Effector memory CD4-positive, alpha-beta T cell (primary cell): ENCODE measurements around the gene SAMD4B.

Experiments
- DNase-seq, 3 donors: peaks; one replicate each; pipeline ENCODE4 v3.0.0-alpha.2; 2020
- H3K27ac ChIP-seq: 2 replicates; pipeline ENCODE4 v1.7.0; 2013; ENCODE audit warnings: mild to moderate bottlenecking, low read length, moderate library complexity; ENCODE audit not compliant: insufficient read depth, poor library complexity, severe bottlenecking
- H3K27me3 ChIP-seq: replicated peaks from 2 replicates; pipeline ENCODE4 v1.7.0; 2013; ENCODE audit warnings: mild to moderate bottlenecking, low read length; ENCODE audit not compliant: insufficient read depth, control insufficient read depth, poor library complexity, severe bottlenecking
- H3K36me3 ChIP-seq: 2 replicates; pipeline ENCODE4 v1.7.0; 2013; ENCODE audit warnings: mild to moderate bottlenecking, low read length, moderate library complexity; ENCODE audit not compliant: control insufficient read depth, insufficient read depth
- H3K4me1 ChIP-seq: 2 replicates; pipeline ENCODE4 v1.7.0; 2013; ENCODE audit warnings: low read length, mild to moderate bottlenecking; ENCODE audit not compliant: control insufficient read depth, insufficient read depth, poor library complexity, severe bottlenecking
- H3K4me3 ChIP-seq: 2 replicates; pipeline ENCODE4 v1.7.0; 2013; ENCODE audit warnings: low read length, low read depth, mild to moderate bottlenecking; ENCODE audit not compliant: insufficient read depth, poor library complexity, severe bottlenecking
- H3K9me3 ChIP-seq: 2 replicates; pipeline ENCODE4 v1.7.0; 2013; ENCODE audit warnings: mild to moderate bottlenecking, low read length, moderate library complexity; ENCODE audit not compliant: control insufficient read depth

The SAMD4B gene

GRCh38 chr19:39413272-39413910 is 71.2 kb downstream of the SAMD4B start:
- peak overlapping the region; percentile 85 for H3K4me3 ChIP-seq
- peaks cover 6% of the 10 kb centered on the region for H3K36me3 ChIP-seq
- no peaks in the 10 kb centered on the region for H3K9me3 ChIP-seq
- H3K4me1 ChIP-seq: peaks cover 31% of the 10 kb centered on the region
- peak overlapping the region; percentile 100 for H3K27ac ChIP-seq
- DNase-seq: peak in 1 of 3 donors; percentile 32
- no peaks in the 10 kb centered on the region for H3K27me3 ChIP-seq

GRCh38 chr19:39413911-39414608 is 71.8 kb downstream of the SAMD4B start:
- Histone ChIP-seq H3K27ac (peak overlapping the region; percentile 100), H3K36me3 (peaks cover 6% of the 10 kb centered on the region), H3K27me3 (no peaks in the 10 kb centered on the region), H3K9me3 (no peaks in the 10 kb centered on the region), H3K4me1 (peaks cover 31% of the 10 kb centered on the region), H3K4me3 (peak overlapping the region; percentile 85)
- DNase-seq: no peak

GRCh38 chr19:39415111-39416046 is 73.2 kb downstream of the SAMD4B start:
- no peak for DNase-seq
- no peaks in the 10 kb centered on the region for H3K27me3 ChIP-seq
- no peak overlapping the region for H3K4me3 ChIP-seq
- peaks cover 9% of the 10 kb centered on the region for H3K36me3 ChIP-seq
- no peak overlapping the region for H3K27ac ChIP-seq
- peaks cover 27% of the 10 kb centered on the region for H3K4me1 ChIP-seq
- no peaks in the 10 kb centered on the region for H3K9me3 ChIP-seq

- DNase-seq: no peak
- no peaks in the 10 kb centered on the region for H3K27me3 ChIP-seq
- H3K4me1 ChIP-seq: peaks cover 17% of the 10 kb centered on the region
- H3K4me3 ChIP-seq: no peak overlapping the region
- no peak overlapping the region for H3K27ac ChIP-seq
- H3K36me3 ChIP-seq: peaks cover 9% of the 10 kb centered on the region
- no peaks in the 10 kb centered on the region for H3K9me3 ChIP-seq
These were observed 74.2 kb downstream of the SAMD4B start for GRCh38 chr19:39416152-39417120.

GRCh38 chr19:39417463-39418181 is 75.4 kb downstream of the SAMD4B start:
- DNase-seq: no peak
- H3K4me3 ChIP-seq: no peak overlapping the region
- no peak overlapping the region for H3K27ac ChIP-seq
- H3K36me3 ChIP-seq: peaks cover 11% of the 10 kb centered on the region
- no peaks in the 10 kb centered on the region for H3K27me3 ChIP-seq
- H3K9me3 ChIP-seq: no peaks in the 10 kb centered on the region
- peaks cover 14% of the 10 kb centered on the region for H3K4me1 ChIP-seq

GRCh38 chr19:39419003-39419402 is 76.8 kb downstream of the SAMD4B start:
- Histone ChIP-seq H3K27ac (no peak overlapping the region), H3K9me3 (no peaks in the 10 kb centered on the region), H3K36me3 (peaks cover 17% of the 10 kb centered on the region), H3K4me3 (no peak overlapping the region), H3K27me3 (no peaks in the 10 kb centered on the region), H3K4me1 (peaks cover under 1% of the 10 kb centered on the region)
- no peak for DNase-seq

- Histone ChIP-seq H3K27me3 (no peaks in the 10 kb centered on the region), H3K9me3 (no peaks in the 10 kb centered on the region), H3K27ac (no peak overlapping the region), H3K4me1 (no peaks in the 10 kb centered on the region), H3K4me3 (no peak overlapping the region), H3K36me3 (peaks cover 17% of the 10 kb centered on the region)
- no peak for DNase-seq
These were observed 78.5 kb downstream of the SAMD4B start for GRCh38 chr19:39420769-39421168.

GRCh38 chr19:39422020-39422419 is 79.8 kb downstream of the SAMD4B start:
- Histone ChIP-seq H3K4me1 (no peaks in the 10 kb centered on the region), H3K36me3 (peaks cover 17% of the 10 kb centered on the region), H3K27me3 (no peaks in the 10 kb centered on the region), H3K27ac (no peak overlapping the region), H3K9me3 (no peaks in the 10 kb centered on the region), H3K4me3 (no peak overlapping the region)
- DNase-seq: no peak
